NOMO-1 treated with dmso at 0.1 percent for 144 hours (cell line): ENCODE measurements around the gene TMEM121B.
A peak's percentile ranks its signal among the peaks of the same experiment; 100 is the strongest.

ENCODE experiments used
- DNase-seq: peaks from one replicate; lab custom pipeline; 2025; ENCODE audit not compliant: unreplicated experiment; lab: John Stamatoyannopoulos, UW

TMEM121B gene

GRCh38 chr22:17112491-17113042, 8.6 kb downstream of the TMEM121B start:
- no peak for DNase-seq

- no peak for DNase-seq
Measured at GRCh38 chr22:17110791-17111550, 10.2 kb downstream of the TMEM121B start.

GRCh38 chr22:17109976-17110375, 11.2 kb downstream of the TMEM121B start:
- no peak for DNase-seq

GRCh38 chr22:17109113-17109865, 11.9 kb downstream of the TMEM121B start:
- DNase-seq: no peak

- DNase-seq: no peak
Measured at GRCh38 chr22:17108256-17109112, 12.7 kb downstream of the TMEM121B start.

GRCh38 chr22:17107547-17107810, 13.7 kb downstream of the TMEM121B start:
- DNase-seq: no peak

- DNase-seq: peak; percentile 99
Measured at GRCh38 chr22:17106785-17107546, 14.2 kb downstream of the TMEM121B start.

- peak; percentile 78 for DNase-seq
Measured at GRCh38 chr22:17106161-17106784, 14.9 kb downstream of the TMEM121B start.

GRCh38 chr22:17105143-17106129, 15.7 kb downstream of the TMEM121B start:
- no peak for DNase-seq

GRCh38 chr22:17104336-17104935, 16.7 kb downstream of the TMEM121B start:
- DNase-seq: no peak

GRCh38 chr22:17103351-17103750, 17.8 kb downstream of the TMEM121B start:
- DNase-seq: no peak

GRCh38 chr22:17102297-17102667, 18.9 kb downstream of the TMEM121B start:
- no peak for DNase-seq

- no peak for DNase-seq
Measured at GRCh38 chr22:17101475-17102296, 19.5 kb downstream of the TMEM121B start.

GRCh38 chr22:17100621-17101020, 20.5 kb downstream of the TMEM121B start:
- no peak for DNase-seq

GRCh38 chr22:17098379-17098819, 22.8 kb downstream of the TMEM121B start:
- peak; percentile 94 for DNase-seq

- DNase-seq: no peak
Measured at GRCh38 chr22:17097701-17098100, 23.5 kb downstream of the TMEM121B start.

GRCh38 chr22:17097062-17097461, 24.1 kb downstream of the TMEM121B start:
- no peak for DNase-seq

- no peak for DNase-seq
Measured at GRCh38 chr22:17096071-17096470, 25.1 kb downstream of the TMEM121B start.
